Fibroblast of skin of back (primary cell): ENCODE measurements around the gene MYO10.
"Not testable (repeated sequence)": the region's sequence is repeated elsewhere in the genome, so short reads cannot be mapped to it uniquely, and the experiment has no call there.

Source experiments
- DNase-seq: peaks from one replicate; pipeline ENCODE4 v3.0.0-alpha.2; 2013

MYO10 gene

DNA sequence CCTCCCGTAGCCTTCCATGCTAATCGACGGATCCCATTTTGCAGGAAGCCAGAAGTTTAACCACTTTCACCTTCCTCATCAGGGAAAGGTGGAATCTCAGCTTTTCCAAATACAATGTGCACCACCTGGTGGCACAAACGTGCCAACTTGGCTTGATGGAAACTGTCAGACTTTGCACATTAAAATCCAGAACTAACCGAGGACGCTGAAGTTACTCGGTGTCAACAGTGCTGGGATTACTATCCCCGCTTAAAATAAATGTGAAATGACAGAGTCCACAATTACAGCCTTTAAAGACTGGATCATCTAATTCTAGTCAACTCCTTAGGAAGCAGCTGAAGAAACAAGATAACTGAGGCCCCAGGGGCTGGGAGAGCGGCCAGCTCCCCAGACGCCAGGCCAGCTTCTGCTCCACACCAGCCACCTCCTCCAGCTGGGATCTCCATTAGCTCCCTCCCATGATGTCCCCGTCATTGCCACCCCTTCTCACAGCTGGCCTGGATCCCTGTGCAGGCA, 269.1 kb downstream of the MYO10 start:
- no peak for DNase-seq

DNA sequence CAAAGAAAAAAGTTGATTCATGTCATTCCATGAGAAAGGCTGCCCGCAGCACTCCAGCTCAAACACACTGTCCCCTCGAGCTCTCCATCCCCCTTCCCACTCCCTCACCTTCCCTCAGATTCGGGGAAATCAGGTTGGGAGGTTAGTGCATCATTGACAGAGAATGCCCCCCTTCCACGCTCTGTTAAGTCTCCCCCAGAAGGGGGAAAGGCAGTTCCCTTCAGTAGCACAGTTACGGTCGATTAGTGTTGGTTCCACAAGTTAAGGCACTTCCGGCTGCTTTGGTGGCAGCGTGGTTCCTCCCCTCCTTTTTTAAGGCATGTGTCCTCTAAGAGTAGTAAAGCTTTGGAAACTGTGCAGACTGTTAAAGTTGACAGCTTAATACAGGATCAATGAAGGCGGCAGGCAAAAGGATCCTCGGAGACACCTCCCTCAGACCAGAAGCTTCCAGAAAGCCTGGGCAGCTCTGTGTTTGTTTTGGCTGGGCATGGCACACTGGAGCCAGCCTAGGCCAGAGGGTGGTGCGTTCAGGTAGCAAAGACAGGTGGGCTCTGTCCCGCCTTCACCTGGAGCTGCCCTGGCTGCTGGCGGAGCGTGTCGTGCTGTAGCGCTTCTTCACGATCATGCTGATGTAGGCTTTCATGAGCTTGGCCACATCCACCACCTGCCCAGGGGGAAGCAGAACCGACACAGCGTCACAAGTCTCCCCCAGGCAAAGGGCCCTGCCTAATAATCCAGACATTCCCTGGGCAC, 269.8 kb downstream of the MYO10 start:
- DNase-seq = no peak

DNA sequence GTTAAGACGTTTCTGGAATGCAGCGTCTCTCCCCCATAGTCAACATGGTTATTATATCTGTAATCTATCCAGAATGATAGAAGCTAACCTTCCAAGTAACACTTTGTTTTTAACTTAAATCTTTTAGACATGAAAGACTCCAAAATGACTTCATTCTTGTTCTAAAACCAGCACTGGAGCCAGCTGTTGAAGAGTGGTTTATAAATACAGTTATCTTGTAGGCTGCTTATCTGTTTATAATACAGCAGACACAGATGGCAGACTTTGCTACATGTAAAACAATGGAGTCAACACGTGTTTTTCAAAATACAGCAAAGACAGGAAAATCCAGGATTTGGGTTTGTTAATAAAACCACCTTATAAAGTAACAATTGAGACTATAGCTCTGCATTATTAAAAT, 270.5 kb downstream of the MYO10 start:
- DNase-seq = no peak

DNA sequence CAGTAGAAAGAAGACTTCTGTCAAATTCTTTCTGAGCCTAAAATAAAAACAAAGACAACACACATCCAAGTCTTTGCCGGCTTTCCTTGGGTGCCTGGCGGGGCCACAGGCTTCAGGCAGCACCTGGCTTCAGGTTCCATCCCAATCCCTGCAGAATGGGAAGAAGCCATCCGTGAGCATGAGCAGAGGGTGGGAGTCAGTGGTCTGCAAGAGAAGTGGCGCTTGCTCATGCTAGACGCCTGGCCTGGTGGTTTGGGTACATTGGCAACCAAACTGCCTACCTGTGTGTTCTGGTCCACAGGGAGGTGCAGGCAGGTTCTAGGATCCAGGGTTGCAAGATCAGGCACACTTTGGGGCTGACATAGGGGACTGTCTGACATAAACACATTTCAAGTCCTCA, 271.7 kb downstream of the MYO10 start:
- no peak for DNase-seq

DNA sequence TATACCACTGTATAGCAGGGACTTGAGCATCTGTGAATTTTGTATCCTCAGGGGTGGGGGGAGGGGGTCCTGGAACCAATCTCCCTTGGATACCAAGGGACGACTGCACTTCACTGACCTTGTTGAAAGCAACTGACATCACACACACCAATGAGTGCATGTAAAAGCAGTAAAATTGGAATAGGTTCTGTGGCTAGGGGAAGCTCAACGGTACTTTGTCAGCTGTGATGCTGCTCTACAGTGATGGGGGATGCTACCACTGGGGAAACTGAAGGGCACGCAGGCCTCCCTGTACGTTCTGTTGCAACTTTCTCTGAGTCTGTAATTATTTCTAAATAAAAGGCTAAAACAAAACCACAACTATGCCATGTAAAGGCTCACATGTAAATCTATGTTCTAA, 272.2 kb downstream of the MYO10 start:
- DNase-seq = no peak

DNA sequence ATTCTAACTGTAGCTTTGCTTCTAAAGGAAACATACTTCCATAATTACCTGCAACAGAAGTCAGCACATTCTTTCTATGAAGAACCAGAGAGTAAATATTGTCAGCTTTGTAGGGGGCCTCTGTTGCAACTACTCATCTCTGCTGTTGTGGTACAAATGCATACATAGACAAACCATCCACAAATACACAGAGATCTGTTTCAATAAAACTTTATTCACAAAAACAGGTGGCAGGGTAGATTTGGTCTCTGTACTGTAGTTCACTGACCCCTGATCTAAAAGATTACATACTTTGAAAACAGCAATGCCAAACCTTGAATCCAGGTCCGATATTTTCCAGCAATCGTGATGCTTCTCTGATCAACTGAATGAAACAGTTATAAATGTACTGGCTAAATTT, 274.4 kb downstream of the MYO10 start:
- no peak for DNase-seq

DNA sequence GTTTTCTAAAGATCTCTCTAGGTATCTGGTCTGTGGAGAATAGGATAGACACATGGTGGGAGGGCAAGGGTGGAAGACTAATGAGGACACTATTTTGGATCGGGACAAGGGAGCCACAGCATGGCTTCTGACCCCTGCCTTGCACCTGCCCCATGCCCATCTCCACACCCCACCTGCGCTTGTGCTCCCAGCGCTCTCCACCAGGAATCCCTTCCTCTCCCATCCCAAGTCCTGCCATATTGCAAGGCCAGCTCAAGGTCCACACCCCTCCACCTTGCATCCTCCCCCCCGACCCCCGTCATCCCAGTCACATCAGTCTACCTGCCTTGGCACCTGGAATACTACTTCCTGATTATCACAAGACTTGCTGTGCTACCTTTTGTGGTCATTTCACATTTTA, 275.1 kb downstream of the MYO10 start:
- no peak for DNase-seq

DNA sequence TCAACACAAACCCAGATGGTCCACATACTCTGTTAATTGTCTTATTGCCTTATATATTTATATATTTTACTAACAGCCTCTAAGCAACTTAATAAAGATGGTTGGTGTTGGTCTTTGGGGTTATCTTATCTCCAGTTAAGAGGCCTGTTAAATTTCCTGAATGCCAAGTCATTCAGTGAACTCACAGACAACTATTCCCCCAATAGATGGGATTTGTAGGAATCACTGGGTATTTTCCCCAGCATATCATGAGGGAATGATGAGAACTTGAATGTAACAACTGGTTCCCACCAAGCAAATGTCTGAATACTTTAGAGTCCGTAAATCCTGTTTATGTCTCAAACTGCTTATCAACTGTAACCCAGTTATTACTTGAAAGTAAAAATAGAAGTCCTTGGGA, 276.6 kb downstream of the MYO10 start:
- DNase-seq = no peak

DNA sequence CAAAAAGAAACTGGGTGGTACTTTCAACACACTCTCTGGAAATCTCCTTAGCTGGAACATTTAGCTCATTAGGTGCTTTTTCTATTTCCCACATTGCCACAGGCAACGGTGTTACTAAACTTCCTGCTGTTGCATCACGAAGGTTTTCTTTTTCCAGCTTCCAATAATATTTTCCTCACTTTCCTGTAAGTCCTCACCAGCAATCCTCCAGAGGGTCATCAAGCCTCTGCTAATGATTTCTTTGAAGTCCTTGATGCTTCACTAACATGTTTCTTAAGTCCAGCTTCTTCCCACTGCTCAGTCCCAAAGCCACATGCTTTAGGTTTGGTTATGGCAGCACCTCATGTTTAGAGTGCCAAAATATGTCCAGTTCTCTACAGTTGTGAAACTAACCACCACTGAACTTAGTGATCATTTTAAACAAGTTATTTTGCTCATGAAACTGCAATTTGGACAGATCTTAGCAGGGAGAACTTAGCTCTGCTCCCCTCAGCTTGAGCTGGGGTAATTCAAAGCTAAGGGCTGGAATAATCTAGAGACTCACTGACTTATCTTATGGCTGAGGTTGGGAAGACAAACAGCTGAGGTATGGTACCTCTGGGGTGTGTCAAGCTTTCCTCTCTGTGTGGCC, 279.4 kb downstream of the MYO10 start:
- no peak for DNase-seq

DNA sequence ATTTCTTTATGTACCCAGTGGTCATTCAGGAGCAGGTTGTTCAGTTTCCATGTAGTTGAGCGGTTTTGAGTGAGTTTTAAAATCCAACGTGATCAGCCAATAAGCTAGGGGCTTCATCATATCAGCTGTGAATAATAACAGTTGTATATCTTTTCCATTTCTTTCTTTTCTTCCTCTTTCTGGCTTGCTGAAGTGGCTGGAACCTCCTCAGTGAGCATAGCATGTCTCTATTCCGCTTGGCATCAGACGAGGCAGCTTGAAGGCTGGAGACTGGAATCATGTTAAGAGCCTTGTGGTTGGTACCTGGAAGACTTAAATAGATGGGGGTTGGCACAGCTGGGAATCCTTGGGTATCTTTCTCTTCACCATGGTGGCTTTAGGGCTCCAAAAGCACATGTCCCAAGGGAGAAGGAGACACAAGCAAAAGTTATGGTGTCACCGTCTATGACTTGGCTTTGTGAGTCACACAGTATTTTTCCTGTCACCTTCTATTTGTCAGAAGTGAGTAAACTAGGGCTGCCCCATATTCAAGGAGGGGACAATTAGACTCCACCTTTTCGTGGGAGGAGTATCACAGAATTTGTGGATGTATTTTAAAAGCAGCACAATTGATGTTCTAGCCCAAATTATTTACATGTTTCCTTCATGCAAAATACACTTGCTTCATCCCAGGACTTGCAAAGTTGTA, 281.3 kb downstream of the MYO10 start:
- peak; percentile 27 for DNase-seq

DNA sequence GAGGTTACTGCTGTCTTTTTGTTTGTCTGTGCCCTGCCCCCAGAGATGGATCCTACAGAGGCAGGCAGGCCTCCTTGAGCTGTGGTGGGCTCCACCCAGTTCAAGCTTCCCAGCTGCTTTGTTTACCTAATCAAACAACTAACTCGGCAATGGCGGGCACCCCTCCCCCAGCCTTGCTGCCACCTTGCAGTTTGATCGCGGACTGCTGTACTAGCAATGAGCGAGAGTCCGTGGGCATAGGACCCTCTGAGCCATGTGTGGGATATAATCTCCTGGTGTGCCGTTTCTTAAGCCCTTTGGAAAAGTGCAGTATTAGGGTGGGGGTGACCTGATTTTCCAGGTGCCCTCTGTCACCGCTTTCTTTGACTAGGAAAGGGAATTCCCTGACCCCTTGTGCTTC, 287.3 kb downstream of the MYO10 start:
- not testable (repeated sequence) for DNase-seq

DNA sequence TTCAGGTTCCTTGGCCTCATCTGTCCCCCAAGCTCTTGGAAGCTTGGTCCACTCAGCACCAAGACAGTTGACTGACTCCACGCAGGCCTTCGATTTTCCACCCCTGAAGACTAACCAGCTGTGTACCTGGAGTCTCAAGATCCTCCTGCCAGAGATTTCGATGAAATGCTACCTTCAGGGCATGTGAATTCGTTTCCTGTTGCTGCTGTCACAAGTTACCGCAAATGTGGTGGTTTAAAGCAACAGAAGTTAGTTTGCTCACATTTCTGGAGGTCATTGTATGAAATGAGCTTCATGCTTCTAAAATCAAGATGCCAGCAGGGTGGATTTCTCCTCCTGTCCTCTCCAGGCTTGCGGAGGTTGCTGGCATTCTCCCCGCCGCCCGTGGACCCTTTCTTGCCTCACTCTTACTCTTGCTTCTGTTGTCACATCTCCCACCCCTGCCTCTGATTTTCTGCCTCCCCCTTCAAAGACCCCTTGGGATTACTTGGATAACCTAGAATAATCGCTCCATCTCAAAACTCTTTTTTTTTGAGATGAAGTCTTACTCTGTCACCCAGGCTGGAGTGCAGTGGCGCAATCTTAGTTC, 291.7 kb downstream of the MYO10 start:
- DNase-seq = no peak

DNA sequence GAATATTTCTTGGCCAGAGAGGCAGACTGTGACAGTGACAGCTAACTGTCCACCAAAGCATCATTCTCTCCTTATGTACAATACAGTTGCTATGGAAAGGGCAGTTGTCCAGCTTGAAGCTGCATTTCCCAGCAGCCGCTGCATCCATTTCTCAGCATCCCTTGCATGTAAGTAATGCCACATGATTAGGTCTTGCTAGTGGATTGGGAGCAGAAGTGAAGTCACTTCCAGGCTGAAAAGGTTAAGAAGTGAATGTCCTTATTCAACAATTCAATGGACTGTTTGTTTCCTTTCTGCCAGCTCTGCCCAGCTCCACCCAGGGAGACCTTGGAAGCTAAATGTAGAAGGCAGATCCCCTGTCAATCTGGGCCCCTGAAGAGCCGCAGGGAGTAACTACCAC, 293.2 kb downstream of the MYO10 start:
- DNase-seq = no peak

DNA sequence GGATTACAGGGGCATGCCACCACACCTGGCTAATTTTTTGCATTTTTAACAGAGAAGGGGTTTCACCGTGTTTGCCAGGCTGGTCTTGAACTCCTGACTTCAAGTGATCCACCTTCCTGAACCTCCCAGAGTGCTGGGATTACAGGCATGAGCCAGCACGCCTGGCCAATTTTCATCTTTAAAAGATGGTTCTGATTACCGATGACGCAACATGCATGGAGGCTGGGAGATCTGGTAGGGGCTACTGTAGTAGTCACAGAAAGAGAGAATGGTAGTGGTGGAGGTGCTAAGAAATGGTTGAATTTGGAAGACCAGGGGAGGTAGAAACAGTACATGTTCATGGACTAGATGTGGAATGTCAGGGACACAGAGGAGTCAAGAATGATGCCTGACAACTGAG, 296.9 kb downstream of the MYO10 start:
- no peak for DNase-seq

DNA sequence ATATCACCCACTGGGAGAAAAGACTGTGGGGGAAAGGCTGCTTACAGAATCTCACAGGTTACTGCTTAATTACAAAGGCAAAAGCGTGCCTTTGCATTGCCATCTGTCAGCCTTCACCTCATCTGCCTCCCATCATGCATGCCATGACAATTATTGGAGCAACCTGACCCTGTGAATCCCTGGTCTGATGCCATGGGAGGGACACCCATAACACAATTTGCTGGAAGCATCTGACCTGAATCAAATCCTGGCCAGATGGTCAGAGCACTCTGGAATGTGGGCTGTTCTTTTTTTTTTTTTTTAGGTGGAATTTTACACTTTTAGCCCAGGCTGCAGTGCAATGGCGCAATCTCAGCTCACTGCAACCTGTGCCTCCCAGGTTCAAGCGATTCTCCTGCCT, 307.7 kb downstream of the MYO10 start:
- no peak for DNase-seq

DNA sequence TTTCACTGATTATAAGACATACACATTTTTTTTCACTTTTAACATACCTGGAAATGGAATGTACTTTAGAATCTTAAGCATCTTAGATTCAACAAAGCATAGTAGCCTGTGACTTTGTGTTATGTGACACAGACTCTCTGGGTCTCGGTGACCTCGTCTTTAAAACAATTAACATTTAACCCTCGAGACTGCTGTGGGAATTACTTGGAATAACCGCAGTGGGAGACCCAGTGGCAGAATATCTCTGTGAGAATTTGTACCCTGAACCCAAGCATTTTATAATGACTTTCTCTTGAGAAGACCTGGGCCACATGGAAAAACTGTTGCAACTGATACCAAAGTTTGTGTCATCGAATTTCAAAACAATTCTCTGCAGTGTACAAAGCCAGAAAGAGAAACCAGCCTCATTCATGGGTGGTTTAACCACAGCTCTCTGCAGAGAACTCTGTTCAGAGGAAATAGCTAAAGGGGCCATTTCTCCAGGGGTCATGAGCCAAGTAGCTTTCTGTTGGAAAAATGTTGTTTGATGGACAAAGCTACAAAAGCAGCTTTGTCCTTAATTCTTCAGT, 309.3 kb downstream of the MYO10 start:
- DNase-seq = no peak

DNA sequence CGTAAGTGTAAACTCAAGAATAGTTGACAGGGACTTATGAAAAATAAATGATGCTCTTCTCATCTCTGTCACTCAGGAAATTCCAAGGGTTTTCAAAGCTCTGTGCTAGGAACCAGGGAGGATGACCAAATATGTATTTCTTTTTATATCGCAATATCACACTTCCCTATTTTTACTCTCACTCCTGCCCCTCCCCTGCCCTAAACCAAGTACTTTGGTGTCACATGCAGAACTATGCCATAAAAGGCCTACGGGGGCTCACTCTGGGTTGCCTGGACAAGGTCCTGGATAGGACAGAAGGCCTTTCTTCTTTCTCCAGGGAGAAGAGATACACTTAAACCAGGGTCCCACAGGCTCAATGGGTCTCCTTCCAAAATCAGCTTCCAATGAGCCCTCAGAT, 311.0 kb downstream of the MYO10 start:
- no peak for DNase-seq

DNA sequence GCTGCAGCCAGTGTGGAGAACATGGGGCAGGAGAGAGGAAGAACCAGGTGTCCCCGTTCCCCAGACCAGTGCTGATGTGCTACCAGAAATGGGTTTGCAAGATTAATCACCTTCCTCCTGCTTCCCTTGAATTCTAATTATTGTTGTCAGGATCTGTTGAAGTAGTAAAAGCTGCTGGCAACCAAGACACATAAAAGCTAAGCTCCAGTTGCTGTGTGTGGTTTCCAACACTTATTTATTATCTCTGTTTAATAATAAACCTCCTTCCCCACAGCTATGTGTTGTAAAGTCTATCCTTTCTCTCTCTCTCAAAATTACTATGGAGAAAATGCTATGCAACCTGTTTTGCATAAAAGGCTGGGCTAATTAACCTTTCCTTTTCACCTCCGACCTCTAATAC, 317.0 kb downstream of the MYO10 start:
- DNase-seq = no peak

DNA sequence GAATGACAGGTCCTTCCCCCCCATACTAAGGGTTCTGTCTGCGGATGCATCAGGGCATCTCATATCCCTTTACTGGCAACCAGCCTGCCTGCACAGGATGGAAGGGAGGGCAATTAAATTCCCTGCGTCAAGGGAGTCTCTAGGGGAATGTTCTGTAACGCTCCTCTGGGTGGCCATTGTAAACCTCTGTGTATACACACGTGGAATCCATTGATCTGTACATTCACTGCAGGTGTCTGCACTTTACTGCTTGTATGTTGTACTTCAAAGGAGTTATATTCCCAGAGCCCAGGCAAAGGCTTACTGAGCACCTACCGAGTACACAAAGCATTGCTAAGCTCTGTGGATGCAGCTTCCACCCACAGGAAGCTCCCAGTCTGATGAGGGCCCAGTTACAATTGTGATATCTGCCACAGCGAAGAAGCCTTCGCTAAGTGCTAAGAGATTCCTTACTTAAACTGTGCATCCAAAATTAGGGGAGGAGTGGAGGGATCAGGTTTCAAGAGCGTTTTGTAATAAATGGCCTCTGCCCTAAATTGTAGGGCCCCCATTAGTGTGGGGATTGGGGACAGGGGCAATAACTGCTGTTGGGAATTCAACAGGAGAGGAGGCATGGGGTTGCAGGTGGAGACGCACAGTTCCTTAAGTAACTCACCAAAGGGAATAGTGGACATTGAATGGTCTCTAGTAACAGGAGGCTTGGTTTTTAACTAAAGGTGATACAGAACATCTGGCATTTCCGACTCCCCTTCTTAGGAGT, 317.8 kb downstream of the MYO10 start:
- DNase-seq = no peak

DNA sequence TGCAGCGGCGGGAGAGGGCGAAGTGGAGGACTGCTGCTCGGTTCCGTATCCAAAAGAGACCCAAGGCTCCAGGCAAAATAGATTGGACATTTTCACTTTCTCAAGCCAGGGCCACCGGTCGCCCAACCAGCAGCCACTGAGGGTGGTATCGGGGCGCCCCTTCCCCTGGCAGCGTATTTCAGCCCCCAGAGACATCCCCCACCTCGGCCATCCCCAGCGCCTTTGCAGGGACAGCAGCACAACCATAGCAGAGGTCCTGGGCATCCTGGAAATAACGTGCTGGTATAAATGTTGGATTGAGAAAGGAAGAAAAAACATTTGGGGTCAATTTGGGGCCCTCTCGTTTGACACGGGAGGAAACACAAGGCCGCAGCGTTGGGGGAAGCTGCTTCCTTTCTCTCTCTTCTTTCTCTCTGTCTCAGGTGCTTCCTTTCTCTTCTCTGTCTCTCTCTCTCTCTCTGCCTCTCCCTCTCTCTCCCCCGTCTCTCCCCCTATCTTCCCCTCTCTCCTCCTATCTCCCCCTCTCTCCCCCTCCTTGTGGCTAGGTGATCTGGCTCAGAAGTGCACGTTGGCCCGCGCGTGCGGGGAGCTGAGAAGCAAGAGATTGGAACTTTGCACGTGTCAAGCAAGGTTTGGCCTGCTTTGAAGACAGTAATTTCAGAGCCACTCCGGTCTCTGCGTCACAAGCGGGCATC, 318.7 kb downstream of the MYO10 start:
- DNase-seq = no peak

DNA sequence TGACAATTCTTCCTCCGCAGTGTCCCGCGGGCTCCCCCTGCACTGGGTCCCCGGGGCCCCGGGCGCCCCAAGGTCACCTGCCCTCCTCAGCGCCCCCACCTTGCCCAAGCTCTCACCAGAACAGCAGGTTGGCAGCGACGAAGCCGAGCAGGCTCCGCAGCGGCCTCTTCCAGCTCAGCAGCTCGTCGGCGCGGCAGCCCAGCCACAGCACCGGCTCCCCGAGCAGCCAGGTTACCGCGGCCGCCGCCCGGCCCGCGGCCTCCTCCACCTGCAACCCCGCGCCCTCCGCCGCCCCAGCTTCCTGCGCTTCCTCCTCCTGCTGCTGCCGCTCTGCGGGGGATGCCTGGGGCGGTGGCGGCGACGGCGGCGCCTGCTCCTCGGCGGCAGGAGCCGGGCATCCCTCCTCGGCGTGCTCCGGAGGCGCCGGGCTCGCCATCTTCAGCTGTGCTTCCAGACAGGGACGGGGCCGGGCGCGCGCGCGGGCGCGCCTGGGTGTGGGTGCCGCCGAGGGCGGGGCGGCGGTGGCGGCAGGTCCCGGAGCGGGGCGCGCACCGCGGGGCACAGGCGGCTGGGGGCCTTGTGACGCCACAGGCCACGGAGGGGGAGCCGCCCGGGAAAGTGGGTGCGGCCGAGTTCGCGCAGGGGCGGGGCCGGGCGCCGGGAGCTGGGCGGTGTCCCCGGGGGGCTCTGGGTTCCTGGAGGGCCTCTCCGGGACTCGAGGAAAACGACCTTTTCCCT, 319.4 kb downstream of the MYO10 start, which contains the start of gene RETREG1:
Gene RETREG1, minus strand, starts transcription at position 462 of the 738 bp plus-strand sequence. Its CDS starts 26 bp downstream, at position 436.
- peak; percentile 28 for DNase-seq
